Stimulated activated CD8-positive, alpha-beta memory T cell treated with anti-CD3 and anti-CD28 coated beads, Interleukin-15, amount 100 ng/mL, for 48 hours (primary cell): ENCODE data around the gene CALCB.
"Not testable (repeated sequence)": the region's sequence is repeated elsewhere in the genome, so short reads cannot be mapped to it uniquely, and the experiment has no call there.

Experiments used
- DNase-seq, 2 donors: peaks; one replicate each; pipeline ENCODE4 v3.0.0-alpha.2; 2020; ENCODE audit warnings: low read depth in 2 of 2

The CALCB gene, protein sequence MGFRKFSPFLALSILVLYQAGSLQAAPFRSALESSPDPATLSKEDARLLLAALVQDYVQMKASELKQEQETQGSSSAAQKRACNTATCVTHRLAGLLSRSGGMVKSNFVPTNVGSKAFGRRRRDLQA

DNA sequence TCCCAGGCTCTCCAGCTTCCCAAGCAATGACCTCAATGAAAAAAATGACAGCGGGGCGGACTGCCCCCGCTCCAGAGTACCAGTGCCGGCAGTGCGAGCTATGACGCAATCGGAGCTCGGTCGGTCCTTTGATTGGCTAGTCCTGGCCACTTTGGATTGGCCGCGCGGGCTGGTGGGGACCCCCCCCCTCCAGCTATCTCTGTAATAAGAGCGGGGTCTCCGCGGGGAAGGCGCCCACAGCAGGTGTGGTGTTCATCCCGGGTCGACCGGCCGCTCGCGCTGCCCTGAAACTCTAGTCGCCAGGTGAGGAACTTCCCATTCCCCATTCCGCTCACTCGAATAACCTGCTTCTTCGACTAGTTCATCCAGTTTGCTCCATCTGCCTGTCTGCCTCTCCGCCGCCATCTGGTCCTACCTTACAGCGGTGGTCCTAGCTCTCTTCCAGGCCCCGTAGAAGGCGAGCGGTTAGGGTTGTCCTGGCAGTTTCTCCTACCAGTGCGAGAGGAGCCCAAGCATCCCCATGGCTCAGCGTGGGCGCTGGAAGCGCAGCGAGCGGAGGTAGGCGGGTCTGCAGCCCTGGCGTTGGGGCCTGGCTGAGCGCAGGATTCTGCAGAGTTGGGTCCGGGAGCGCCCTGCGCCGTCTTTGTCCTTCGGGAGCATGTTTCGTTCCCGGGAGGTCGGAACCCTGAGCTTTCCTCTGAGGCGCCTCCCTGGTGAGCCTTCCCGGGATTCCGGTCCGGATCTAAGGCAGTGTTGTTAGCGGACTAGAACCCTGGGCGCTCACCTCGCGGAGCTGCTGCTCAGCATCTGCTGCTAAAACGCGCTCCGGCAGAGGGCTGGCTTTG is at the start of gene CALCB:
TSS of gene CALCB (plus strand) at position 233 of the 845 bp plus-strand sequence. CDS start 1,126 bp downstream, outside the sequence.
- peak in 1 of 2 donors; percentile 21 for DNase-seq

DNA sequence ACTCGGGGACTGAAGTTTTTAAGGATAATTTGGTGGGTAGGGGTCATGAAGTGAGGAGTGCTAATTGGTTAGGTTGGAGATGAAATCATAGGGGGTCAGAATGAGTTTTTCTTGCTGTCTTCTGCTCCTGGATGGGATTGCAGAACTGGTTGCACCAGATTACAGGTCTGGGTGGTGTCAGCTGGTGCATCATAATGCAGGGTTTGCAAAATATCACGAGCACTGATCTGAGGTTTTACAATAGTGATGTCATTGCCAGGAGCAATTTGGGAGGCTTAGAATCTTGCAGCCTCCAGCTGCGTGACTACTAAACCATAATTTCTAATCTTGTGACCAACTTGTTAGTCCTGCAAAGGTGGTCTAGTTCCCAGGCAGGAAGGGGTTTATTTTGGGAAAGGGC is 46.4 kb upstream of the CALCB start:
- no peak for DNase-seq

DNA sequence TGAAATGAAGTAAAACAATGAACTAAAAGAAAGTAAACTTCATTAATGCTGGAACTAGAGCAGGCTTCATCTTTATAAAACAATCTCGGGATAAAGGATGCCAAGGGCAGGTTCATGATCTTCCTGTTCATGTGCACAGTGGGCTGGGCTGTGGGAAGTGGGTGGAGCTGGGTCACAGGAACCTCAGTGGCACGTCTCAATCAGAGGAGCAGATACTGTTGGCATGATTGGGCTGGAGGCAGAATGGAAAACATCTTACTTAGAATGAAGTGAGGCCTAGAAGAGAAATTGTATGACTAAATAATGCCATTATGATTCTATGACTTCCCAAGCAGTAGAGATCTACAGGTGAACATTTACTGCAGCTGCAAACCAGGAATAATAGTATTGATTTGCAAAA is 45.4 kb upstream of the CALCB start:
- no peak for DNase-seq

DNA sequence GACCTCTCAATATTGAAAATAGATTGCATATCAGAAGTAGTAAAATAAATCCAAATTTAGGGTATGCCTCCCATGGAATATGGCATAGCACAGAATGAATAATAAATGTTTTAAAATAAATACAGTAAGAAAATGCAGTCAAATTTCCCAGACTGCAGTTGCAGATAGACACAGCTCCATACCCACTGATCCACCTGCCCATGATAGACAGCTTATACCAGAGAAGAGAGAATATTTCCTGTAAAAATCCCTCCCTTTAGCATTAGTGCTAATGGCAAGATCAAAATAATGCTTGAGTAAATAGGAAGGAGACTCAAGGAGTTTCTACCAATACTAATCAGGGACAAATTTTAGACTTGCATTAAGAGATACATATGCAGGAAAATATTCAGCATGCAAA is 45.0 kb upstream of the CALCB start:
- DNase-seq = no peak

DNA sequence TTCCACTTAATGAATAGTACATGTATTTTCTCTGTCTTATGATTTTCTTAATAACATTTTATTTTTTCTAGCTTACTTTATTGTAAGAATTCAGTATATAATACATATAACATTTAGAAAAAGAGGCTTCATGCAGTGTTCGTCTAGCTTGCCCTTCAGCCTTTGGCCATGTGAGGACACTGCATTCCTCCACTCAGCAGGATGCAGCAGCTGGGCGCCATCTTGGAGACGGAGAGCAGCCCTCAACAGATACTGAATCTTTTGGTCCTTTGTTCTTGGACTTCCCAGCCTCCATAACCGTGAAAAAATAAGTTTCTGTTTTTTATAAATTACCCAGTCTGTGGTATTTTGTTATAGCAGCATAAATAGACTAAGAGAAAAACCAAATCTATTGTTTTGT is 41.4 kb upstream of the CALCB start:
- not testable (repeated sequence) for DNase-seq

DNA sequence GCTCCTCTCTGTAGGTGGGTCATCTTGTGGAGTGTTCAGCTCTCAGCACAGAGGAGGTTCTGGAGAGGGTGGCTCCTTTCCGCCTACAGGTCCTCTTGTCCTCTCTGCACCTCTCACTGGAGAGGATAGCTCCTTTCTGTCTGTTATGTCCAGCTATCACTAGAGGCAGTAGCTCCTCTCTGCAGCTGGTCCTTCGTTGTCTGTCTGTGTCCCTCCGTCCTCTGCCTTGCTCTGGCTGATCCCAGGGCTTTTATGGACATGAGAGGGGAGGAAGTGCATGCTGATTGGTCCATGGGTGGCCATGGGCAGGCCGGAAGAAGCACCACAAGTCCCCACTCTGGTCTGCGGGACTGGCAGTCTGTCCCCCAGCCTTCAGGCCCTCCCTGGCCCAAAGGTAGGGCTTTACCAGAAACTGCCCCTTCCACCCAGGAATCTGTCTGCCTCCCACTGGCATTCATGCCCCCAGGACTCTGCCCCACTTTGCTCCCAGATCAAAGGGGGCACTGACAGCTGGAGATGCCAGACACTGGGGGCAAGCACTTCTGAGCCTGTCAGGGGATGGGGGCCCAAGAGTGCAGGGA is 38.6 kb upstream of the CALCB start:
- DNase-seq = no peak

DNA sequence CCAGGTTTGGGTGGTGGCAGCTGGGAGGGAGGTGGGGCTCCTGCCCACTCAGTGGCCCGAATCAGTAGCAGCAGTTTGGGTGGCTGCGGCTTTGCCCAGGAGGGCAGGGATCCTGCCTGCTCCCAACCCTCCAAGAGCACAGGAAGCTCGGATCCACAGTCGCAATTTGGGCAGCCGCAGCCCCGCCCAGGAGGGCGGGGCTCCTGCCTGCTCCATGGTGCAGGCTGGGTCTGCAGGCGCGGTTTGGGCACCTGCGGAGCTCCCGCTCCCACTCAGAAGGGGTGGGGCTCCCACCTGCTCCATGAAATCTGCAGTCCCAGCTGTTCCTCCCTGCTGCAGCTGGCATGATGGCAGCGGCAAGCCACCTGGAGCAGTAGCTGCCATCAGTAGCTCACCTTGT is 38.1 kb upstream of the CALCB start:
- DNase-seq = no peak

DNA sequence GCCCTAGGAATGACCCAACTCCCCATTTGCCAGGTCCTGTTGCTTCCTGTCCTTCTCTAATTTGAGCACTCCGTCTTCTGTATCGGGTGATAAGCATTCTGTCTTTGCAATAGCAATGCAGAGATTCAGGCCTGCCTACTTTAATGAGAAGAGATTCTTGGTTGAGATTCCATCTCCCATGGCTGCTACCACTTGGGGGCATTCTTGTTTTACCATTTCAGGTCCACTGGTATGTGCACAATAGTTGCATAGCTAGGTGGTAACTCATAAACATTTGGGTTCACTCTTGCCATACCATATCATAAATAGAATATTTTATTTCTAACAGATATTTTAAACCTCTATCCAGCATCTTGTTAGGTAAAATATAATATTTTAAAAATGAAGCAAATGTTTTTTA is 34.4 kb upstream of the CALCB start:
- DNase-seq = no peak

DNA sequence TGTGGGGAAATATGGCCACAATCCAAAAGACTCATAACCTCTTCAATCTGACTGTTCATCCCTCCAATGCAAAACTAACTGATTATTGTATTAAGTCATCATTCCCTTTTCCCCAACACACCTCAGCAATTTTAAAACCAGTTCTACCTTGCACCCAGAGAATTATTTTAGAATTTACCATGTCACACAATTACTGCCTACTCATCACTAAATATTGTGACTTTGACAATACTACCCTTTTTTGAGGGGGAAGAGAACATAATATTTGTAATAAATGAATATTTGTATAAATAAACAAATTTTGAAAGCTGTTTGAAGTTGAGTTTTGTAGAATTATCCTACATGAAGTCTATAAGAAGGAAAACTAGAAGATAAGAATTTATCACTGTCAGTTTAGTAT is 28.2 kb upstream of the CALCB start:
- no peak for DNase-seq

DNA sequence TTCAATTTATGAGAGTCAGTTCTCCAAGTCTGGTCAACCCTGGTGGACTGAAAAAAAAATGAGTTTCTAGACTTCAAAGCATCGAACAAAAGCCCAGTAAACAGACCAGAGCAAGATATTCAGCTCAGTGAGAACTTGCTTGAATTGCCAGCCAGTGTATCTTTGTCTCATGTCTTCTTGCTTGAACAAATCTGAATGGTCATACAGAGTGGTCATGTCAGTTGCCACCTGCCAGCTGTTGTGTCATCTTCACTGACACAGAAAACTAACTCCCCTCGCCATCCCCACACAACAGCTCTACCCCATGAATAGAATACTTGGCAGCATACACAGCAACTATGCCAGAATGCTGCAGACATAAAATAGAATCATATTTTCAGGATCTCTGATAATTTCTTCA is 27.5 kb upstream of the CALCB start:
- DNase-seq = no peak

DNA sequence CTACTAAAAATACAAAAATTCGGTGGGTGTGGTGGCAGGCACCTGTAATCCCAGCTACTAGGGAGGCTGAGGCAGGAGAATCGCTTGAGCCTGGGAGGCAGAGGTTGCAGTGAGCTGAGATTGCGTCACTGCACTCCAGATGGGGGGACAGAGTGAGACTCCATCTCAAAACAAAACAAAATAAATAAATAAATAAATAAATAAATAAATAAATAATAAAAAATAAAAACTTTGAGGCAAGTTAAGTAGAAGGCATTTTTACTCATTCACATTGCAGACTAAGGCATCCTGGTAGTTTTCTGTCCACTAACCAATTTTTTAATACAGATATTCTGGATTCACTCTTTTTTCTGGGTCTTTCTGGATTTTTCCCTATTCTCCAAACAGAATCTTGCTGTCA is 26.7 kb upstream of the CALCB start:
- DNase-seq = not testable (repeated sequence)

DNA sequence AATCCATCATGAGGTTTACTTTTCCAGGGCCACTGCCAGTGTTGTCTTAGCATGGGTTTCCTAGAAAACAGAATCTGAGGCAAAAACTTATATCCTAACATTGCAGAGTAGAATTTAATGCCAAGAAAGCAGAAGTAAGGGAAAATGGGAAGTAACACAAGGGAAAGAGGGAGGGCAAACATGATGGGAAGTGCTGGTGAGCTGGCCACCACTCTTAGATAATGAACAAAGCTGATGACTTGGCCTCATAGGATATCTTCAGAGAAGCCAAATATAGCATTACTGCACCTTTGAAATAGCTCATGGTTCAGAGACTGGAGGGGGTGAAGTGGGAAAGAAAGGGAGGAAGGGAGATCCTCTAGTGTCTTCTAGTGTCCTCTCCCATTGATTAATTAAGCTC is 24.8 kb upstream of the CALCB start:
- no peak for DNase-seq

DNA sequence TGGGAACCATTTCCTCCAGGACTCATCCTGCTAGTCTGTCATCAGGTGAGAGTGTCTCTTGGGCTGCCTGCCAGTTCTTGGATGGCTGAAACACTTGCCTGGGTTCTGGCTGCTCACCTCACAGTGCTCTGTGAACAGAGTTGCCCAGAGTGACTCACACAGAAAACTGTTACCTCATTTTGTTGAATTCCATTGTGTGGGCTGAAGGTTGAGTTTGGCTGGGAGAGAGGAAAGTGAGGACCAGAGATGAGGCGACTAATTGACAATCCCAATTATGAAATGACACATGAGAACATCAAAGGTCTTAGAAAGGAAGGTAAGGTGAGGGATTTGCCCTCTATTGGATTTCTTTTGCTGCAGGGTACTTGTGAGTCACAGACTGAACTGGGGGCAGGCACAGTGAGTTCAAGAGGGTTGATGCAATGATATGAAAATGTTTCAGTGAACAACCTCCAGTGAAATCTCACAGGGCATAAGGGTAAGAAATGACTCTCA is 20.2 kb upstream of the CALCB start:
- peak in 1 of 2 donors; percentile 27 for DNase-seq

DNA sequence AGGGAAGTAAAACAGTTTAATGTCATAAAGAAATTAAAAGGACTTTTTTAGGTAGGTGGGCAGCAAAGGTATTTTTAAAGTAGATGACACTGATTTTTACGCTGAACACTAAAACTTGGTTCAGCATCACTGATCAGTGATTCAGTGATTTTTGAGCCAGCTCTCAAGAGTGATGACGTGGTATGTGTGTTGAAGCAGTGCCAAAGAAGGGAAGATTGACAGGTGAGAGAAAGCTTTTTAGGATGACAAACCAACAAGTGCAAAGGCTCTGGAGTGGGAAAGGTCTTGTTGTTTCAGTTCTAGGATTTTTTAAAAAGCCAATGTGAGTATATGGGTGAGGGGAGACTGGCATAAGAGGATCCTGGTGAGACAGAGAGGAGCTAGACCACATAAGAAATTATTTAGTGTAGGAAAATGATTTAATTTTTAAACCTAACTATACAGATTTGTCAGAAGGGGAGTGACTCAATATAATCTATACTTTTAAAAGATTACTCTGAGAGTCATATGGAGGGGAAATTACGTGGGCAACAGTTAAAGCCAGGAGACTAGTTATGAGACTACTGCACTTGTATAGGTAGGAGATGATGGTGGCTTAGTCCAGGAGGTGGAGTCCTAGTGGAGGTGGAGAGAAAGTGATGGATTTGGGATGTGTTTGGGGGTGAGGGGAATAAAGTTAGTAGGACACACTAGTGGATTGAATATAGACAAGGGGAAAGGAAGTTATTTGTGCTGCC is 17.6 kb upstream of the CALCB start:
- no peak for DNase-seq

DNA sequence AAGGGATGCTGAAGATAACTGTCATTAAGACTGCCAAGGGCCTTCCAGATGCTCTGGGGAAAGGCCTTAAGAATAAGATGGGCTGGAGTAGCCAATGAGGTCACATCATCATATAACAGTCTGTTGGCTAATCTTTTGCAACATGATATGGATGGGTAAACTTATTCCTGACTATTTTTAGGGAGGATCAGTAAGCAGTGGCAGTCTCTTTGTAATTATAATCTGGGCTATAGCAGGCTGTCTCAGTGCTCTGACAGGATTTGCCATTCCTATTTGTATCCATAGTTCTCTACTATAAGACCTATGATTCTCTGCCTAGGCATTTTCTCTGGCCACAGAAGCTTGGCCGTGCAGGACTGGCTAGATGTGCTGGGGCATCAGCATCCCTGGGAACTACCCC is 16.1 kb upstream of the CALCB start:
- no peak for DNase-seq

DNA sequence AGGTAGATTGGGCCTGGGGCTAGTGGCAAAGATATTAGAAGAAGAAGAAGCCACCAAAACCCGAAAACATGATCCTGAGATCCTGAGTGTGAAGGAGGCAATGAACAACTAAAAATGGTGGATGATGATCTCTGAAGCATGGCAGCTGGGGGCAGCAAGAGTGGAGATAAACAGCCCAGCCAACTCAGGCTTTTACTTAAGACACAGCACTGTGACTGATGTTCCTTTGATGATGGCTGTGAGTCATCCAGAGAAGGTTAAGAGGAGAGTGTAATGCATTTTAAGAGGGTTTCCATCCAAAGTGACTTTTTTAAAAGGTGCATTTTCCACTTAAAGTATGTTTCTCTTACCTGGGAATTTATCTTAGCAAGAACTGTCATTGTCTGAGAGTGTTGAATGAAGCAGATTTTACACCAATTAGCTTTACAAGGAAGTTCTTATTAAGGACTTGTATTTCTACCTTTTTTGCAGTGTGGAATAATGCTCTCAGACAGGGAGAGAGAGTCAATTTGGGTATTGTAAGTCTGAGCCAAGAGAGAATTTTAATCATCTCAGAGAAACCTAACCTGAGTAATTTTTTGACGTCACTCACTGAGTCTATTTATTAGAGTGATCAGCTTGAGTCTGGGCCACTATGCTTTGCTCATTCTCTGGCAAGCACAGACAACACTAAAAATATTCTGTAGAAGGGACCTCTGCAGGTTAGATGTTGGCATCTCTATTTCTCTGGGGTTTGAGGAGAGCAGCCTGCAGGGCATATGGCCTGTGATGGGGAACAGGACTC is 14.1 kb upstream of the CALCB start:
- no peak for DNase-seq

DNA sequence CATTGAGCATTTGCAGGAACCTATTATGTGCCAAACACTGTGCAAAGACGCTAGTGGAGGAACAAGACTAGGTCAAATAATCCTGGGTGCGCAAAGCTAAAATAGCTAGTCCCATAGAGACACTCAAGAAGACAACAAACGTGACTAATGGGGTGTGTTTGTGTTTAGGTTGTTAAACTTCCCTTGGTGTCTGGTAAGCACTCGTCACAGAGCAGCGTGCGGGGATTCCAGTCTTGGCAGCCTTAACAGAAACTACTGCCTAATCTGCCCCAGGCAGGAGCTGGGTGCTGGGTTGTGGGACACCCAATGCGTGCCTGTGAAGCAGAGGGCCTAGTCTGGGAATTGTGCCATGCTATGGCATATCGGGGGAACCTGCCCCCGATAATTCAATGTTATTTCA is 10.8 kb upstream of the CALCB start:
- DNase-seq = no peak

DNA sequence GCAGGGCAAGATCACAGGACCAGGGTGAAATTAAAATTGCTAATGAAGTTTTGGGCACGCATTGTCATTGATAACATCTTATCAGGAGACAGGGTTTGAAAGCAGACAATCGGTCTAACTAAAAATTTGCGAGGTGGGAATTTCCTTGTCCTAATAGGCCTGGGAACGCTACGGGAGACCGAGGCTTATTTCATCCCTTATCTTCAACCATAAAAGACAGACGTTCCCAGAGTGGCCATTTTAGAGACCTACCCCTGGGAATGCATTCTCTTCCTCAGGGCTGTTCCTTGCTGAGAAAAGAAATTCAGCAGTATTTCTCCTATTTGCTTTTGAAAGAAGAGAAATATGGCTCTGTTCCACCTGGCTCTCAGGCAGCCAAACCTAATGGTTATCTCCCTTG is 3.6 kb upstream of the CALCB start:
- not testable (repeated sequence) for DNase-seq

DNA sequence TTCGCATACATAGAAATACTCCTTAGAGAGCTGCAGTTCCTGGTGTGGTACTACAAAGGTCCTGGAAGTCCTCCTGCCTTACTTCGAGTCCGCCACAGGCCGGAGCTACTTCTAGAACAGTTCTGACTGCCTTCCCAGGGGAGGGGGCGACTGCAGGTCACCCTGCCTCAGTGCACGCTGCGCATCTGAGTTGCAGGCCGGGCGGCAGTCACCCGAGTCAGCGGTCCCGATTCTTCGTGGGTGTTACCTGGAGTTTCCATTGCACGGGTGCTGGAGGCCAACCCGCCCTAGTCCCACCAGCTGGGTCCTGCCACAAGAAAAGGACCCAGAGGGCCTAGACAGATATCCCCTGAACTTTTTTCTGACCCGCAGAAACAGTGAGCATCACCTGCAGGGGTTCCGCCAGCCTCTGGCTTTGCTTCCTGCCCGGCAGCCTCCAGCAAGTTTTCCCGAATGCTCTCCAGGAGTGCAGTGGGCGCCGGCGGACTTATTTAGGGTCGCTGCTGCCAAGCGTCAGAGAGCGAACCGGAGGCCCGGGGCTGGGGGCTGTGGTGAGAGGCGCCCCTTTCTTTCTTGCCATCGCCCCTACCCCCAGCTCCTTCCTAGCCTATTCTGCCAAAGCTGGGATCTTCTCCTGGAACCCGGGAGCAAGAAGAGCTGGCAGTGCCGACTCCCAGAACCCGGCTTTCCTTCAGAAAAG is 1.7 kb upstream of the CALCB start:
- no peak for DNase-seq

DNA sequence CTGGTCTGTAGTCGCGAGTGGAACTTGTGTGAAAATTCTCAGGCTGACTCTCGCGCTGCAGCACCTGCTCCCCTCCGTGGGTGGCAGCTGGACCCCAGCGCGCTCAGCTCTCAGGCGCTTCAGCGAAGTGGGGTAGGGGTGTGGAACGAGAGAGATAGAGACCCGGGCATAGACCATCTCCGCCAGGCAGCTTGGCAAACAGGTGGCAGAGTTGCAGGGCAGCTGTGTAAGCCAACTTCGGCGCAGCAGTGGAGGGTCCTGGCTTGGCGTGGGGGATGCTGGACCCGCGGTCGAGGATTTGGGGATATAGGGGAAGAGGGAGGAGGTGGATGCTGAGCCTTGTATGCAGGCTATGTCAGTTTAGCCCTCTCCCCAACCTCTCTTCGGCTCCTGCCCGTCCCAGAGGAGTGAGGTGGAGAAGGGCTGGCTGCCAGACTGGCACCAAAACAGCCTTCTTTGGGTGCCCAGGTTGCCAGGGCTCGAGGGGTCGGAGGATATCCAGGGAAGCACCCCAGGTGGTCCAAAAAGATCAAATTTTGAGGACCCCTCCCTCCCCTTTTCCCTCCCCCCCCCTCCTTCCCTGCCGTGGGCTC is 746 bp upstream of the CALCB start:
- no peak for DNase-seq
